Lung (tissue), 12 donors: ENCODE measurements around the gene DEGS1. TPM values are rescaled to one million over a fixed set of nuclear protein-coding genes. Genes with fewer than 3 reads are reported as not detected.

ENCODE experiments used
- ATAC-seq: fragments of 200-7000 bp; cut with Tn5 transposase; one replicate; pipeline ENCODE4 v1.9.1; 2020; ENCODE audit warnings: moderate number of reproducible peaks; ENCODE audit not compliant: insufficient read depth, low FRiP score
- DNase-seq, 3 donors: peaks; one replicate each; pipeline ENCODE4 v3.0.0-alpha.2; 2013 to 2017
- H3K27ac ChIP-seq, 2 donors: one replicate each; pipeline ENCODE4 v1.5.1; 2013; ENCODE audit warnings: mild to moderate bottlenecking in 2 of 2, moderate library complexity in 2 of 2, control low read depth in 1 of 2, inconsistent platforms in 1 of 2, low read depth in 1 of 2, low read length in 1 of 2
- H3K27me3 ChIP-seq, 3 donors: one replicate each; pipeline ENCODE4 v1.5.1; 2013; ENCODE audit warnings: low read length in 2 of 3; ENCODE audit not compliant: control insufficient read depth in 3 of 3, insufficient read depth in 3 of 3
- H3K36me3 ChIP-seq, 4 donors: one replicate each; pipeline ENCODE4 v1.5.1; 2013; ENCODE audit warnings: low read length in 4 of 4, mild to moderate bottlenecking in 1 of 4, moderate library complexity in 1 of 4; ENCODE audit not compliant: control insufficient read depth in 4 of 4, insufficient read depth in 4 of 4
- H3K4me1 ChIP-seq, 5 donors: one replicate each; pipeline ENCODE4 v1.5.1; 2013; ENCODE audit warnings: low read length in 5 of 5, mild to moderate bottlenecking in 2 of 5, moderate library complexity in 1 of 5; ENCODE audit not compliant: control insufficient read depth in 5 of 5, insufficient read depth in 5 of 5
- H3K4me3 ChIP-seq: one replicate; pipeline ENCODE4 v1.5.1; 2013; ENCODE audit warnings: mild to moderate bottlenecking, control low read depth, moderate library complexity
- H3K9ac ChIP-seq, 2 donors: one replicate each; pipeline ENCODE4 v1.5.1; 2013; ENCODE audit warnings: low read length in 2 of 2, control low read depth in 1 of 2; ENCODE audit not compliant: insufficient read depth in 1 of 2
- H3K9me3 ChIP-seq, 4 donors: one replicate each; pipeline ENCODE4 v1.5.1; 2013; ENCODE audit warnings: low read length in 3 of 4, mild to moderate bottlenecking in 1 of 4, moderate library complexity in 1 of 4; ENCODE audit not compliant: control insufficient read depth in 4 of 4, insufficient read depth in 3 of 4
- WGBS, 2 donors: extraction: QIAGEN DNeasy Blood & Tissue Kit; methylation state at CpG; one replicate each; pipeline ENCODE4 v1.1.7; 2013; 5-methylcytosine and 5-hydroxymethylcytosine counted together
- polyA plus RNA-seq, 2 donors: library from polyadenylated mRNA; stranded (reverse); fragments of 200-250 nt; gene quantifications; one replicate each; pipeline ENCODE4 v1.2.1, GENCODE V29; 2013
- total RNA-seq, 2 donors: library from RNA; depleted of rRNA in 1 of 2; stranded (reverse); fragments of >200 nt in 1 of 2; gene quantifications; one replicate each; pipeline ENCODE4 v1.2.1, GENCODE V29; 2014 to 2021
- TF ChIP-seq, protein P1 (sequence below): IDR thresholded peaks from 2 replicates; pipeline ENCODE4 v1.5.1; 2012; ENCODE audit warnings: mild to moderate bottlenecking; ENCODE audit errors: control extremely low read depth, extremely low read depth
- donor health status: control.
- donor health status: control.
- donor health status: Bipolar disorder and iron deficiency.
- donor health status: healthy.
- donor health status: DM: yes; HTN: yes; CAD: no.

DEGS1 gene
- total and polyA plus RNA-seq, 4 donors: 41.2 to 69.7 (median 67.2) TPM

DNA sequence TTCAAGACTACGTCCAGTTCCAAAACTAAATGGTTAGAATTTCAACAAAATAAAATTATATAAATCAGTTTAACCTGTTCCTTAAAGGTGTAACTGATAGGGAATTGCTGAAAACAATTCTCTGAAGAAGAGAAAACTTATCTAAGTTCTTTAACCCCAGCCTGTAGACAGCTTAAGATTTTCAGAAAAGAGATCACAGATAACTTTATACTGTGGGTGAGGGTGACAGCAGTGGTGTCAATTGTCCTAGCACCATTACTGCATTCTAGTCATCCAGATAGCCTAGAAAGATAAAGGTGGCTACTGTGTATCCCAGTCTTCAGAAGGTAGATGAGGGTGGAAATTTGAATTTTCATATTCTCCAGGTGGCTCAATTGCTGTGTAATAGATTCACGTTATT lies 19.7 kb upstream of the DEGS1 start:
- TF ChIP-seq, protein P1, sequence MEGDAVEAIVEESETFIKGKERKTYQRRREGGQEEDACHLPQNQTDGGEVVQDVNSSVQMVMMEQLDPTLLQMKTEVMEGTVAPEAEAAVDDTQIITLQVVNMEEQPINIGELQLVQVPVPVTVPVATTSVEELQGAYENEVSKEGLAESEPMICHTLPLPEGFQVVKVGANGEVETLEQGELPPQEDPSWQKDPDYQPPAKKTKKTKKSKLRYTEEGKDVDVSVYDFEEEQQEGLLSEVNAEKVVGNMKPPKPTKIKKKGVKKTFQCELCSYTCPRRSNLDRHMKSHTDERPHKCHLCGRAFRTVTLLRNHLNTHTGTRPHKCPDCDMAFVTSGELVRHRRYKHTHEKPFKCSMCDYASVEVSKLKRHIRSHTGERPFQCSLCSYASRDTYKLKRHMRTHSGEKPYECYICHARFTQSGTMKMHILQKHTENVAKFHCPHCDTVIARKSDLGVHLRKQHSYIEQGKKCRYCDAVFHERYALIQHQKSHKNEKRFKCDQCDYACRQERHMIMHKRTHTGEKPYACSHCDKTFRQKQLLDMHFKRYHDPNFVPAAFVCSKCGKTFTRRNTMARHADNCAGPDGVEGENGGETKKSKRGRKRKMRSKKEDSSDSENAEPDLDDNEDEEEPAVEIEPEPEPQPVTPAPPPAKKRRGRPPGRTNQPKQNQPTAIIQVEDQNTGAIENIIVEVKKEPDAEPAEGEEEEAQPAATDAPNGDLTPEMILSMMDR: no peak
- Histone ChIP-seq H3K36me3 (peaks cover 2 to 9% (median 7%) of the 10 kb centered on the region in 4 donors), H3K9ac (no peak overlapping the region), H3K4me3 (no peak overlapping the region), H3K4me1 (peaks cover 0 to 22% (median 0%) of the 10 kb centered on the region in 5 donors), H3K27ac (no peak overlapping the region), H3K9me3 (no peaks in the 10 kb centered on the region), H3K27me3 (no peaks in the 10 kb centered on the region)
- ATAC-seq (no peak), DNase-seq (no peak)
- 60 to 62% methylated on average over 2 of the region's 2 CpGs for WGBS, 2 donors

DNA sequence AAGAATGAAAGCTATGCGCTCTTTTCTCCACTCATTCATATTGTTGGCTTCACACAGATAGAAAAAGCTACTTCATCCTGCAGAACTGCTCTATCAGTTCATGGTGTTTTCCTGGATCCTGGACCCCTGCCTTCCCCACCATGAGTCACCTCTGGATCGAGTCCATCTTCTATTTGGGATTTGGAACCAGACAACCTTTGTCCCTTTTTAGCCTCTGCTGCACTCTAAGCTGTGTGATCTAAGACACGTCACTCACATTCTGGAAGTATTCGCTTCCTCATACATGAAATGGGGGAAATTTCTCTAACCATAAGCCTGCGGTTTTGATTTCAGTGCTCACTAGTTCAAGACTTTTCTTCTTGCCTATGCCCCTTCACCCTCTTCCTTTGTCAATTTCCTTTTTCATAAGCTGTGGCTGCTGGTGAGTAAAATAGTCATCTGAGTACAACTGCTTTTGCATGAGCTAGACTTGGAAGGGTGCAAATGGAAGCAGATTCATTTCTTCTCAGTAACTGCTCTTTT lies 14.1 kb upstream of the DEGS1 start:
- H3K27ac ChIP-seq: no peak overlapping the region
- H3K9me3 ChIP-seq: no peaks in the 10 kb centered on the region
- no peak overlapping the region for H3K9ac ChIP-seq
- H3K4me3 ChIP-seq: no peak overlapping the region
- no peaks in the 10 kb centered on the region for H3K27me3 ChIP-seq
- DNase-seq (peak in 1 of 3 donors; percentile 24), ATAC-seq (peak; percentile 62)
- peaks cover 0 to 6% (median 1%) of the 10 kb centered on the region in 5 donors for H3K4me1 ChIP-seq
- 33 to 43% methylated on average over 5 of the region's 5 CpGs for WGBS, 2 donors
- H3K36me3 ChIP-seq: no peaks in the 10 kb centered on the region
- TF ChIP-seq, protein P1: no peak

DNA sequence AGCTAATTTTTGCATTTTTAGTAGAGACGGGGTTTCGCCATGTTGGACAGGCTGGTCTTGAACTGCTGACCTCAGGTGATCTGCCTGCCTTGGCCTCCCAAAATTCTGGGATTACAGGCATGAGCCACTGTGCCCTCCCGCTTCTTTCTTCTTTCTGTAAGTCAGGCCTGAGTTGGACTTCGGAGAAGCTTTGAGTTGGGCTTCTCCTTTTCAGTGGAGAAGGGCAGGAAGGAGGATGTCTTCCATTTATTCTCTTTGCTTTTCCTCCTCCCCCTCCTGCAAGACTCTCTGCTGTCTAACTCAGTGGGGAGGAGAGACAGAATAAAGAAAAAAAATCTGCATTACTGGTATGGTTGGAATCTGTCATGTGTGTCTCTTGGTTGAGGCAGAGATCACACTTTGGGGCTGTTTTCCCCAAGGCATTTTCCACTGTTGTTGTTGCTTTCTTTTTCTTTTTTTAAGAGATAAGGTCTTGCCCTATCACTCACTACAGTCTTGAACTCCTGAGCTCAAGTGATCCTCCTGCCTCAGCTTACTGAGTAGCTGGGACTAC lies 13.2 kb upstream of the DEGS1 start:
- TF ChIP-seq, protein P1: no peak
- 62 to 84% methylated on average over 4 of the region's 4 CpGs for WGBS, 2 donors
- Histone ChIP-seq H3K27me3 (no peaks in the 10 kb centered on the region), H3K9me3 (no peaks in the 10 kb centered on the region), H3K4me1 (peaks cover 0 to 6% (median under 1%) of the 10 kb centered on the region in 5 donors), H3K36me3 (no peaks in the 10 kb centered on the region), H3K4me3 (no peak overlapping the region), H3K27ac (peak overlapping the region in 1 of 2 donors; percentile 40), H3K9ac (no peak overlapping the region)
- ATAC-seq: no peak
- DNase-seq: no peak
